Right renal pelvis (tissue), 4 donors: ENCODE results near the gene POC1A. TPM values are rescaled to one million over a fixed set of nuclear protein-coding genes. Genes with fewer than 3 reads are reported as not detected.

ENCODE experiments used
- DNase-seq, 4 donors: peaks; one replicate each; pipeline ENCODE4 v3.0.0-alpha.2; 2013; ENCODE audit warnings: low read depth in 4 of 4, low spot score in 3 of 4, missing footprints in 1 of 4
- polyA plus RNA-seq, 4 donors: library from polyadenylated mRNA; unstranded; fragments of 120-200 nt; gene quantifications; one replicate each; pipeline ENCODE4 v1.2.1, GENCODE V29; 2013; ENCODE audit not compliant: insufficient read length in 4 of 4

Gene POC1A
- 1 to 10 TPM; 7.1 to 8.6 (median 7.9) TPM for polyA plus RNA-seq

DNA sequence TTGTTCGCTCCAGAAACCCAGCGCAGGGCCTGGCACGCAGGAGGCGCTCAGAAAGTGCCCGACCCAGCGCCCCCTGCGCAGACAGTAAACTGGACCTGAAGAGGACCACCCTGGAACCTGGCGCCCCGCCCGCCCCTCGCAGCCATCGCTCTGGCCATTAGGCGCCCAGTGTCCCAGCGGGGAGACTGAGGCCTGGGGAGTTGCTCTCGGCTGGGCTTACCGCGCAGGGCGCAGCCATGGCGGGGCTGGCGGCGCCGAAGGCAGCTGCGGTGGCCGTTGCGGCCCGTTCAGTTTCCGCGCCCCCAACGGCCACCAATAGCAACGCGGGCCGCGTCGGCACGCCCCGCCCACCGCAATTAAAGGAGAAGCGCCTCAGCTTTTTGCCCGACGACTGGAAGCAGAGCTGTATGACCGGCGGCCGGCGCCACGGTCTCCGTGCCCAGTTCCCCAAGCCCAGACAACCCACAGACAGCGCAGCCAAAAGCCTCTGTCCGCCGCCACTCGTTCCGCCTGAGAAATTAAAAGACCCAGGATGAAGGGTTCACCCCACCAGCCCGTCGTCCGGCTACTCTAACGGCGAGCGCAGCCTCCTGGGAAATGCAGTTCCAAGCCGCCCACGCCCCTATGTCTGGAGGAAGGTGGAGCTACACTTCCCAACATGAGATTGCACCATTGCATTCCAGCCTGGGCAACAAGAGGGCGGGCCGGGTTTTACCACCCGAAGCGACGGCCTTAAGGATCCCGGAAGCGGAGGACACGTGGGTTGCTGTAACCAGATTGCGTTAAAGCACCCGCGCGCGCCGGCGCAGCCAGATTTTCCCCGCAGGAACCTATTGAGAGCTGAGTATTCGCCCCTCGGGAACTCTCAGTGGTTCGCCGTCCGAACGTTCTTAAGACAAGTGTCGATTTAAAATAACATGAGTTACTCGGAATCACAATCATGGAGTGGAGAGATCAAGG lies at the start of gene POC1A:
TSS of gene POC1A (minus strand) at position 289 of the 960 bp plus-strand sequence. CDS start at position 238, 51 bp downstream.
- DNase-seq: peak; percentile 83 to 90 (median 86)

DNA sequence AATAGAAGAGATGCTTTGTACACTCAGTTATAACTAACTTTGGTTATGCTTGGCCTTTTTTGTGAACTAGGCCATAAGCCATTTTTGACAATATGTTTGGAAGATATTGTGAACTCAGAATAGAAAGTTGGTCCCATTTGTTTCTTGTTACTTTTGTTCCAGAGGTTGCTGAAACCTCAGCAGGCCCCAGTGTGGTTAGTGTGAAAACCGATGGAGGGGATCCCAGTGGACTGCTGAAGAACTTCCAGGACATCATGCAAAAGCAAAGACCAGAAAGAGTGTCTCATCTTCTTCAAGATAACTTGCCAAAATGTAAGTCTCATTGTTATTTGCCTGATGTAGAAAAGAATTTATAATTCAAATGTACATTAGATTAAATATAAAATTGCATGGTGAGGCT lies 49.5 kb upstream of the POC1A start:
- no peak for DNase-seq

DNA sequence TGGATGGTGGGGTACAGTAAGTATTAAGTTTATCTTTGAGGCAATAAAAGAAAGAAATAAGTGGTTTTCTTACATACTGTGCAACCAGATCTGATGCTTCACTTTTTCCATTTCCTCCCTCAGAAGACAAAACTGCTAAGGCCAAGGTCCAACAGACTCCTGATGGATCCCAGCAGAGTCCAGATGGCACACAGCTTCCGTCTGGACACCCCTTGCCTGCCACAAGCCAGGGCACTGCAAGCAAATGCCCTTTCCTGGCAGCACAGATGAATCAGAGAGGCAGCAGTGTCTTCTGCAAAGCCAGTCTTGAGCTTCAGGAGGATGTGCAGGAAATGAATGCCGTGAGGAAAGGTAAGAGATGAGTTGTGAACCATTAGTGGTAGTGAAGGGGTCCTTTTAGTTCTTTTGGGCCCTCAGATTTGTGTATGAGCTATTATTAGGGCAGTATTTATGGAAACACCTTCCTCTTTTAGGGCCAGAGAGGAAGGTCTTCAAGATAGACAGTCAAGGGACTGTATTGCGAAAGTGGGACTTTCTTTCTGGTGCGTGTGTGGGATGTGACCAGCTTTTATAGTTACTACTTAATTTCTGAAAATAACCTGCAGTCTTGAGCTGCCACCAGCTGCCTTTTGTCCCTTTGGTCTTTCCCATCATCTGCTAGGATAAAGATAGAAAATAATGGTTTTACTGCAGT lies 48.3 kb upstream of the POC1A start:
- DNase-seq: no peak

DNA sequence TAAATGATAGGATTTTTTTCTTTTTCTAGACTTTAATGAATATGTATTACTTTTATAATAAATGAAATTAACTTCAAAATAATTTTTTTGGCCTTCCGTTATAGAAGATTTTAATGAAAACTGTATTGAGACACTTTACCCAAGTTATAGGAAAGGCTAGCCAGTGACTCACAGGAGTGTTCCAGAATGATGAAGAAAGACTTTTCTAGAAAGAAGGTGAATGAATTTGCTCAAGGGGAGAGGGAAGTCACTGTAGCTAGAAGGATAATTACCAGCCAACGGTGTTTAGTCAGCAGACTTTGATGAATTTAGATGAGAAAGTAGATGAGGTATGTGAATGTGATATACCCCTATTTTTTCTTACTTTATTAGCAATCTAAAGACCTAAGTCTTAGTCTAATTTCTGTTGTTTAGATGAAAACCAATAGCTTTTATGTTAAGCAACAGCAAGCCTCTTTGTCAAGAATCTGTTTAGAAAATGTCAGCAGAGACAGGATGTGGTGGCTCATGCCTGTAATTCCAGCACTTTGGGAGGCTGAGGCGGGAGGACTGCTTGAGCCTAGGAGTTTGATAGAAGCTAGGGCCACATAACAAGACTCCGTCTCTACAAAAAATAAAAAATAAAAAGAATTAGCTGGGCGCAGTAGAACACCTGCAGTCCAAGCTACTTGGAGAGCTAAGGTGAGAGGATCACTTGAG lies 46.9 kb upstream of the POC1A start:
- no peak for DNase-seq

DNA sequence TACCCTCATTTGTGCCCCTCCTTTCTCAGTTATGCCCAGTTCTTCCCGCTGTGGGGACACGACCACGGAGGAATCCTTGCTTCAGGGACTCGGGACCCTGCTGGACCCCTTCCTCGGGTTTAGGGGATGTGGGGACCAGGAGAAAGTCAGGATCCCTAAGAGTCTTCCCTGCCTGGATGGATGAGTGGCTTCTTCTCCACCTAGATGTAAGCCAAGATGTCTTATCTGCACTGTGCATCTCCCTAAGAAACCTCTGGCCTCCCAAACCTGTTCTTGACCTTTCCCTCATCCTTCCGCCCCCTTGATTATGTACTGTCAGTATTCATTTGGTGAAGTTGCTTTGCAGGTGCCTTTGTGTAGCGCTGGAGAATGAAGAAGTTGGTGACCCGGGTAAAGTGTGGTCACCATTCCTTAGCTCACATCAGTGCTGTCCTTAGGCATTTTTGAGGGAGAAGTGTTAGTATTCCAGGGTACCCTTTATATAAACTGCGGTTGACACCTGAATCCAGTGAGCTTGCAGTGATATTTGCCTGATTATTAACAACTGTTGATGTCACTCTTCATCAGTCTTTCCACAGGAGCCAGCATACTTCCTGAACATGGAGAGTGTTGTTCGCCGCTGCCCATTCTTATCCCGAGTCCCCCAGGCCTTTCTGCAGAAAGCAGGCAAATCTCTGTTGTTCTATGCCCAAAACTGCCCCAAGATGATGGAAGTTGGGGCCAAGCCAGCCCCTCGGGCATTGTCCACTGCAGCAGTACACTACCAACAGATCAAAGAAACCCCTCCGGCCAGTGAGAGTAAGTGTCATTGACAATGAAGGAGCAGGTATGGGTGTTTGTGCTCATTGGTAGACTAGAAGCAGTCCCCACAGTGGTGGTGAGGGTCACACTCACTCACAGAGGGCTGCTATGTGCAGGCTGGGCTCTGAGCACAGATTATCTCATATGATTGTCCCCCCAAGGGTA lies 44.7 kb upstream of the POC1A start:
- no peak for DNase-seq

DNA sequence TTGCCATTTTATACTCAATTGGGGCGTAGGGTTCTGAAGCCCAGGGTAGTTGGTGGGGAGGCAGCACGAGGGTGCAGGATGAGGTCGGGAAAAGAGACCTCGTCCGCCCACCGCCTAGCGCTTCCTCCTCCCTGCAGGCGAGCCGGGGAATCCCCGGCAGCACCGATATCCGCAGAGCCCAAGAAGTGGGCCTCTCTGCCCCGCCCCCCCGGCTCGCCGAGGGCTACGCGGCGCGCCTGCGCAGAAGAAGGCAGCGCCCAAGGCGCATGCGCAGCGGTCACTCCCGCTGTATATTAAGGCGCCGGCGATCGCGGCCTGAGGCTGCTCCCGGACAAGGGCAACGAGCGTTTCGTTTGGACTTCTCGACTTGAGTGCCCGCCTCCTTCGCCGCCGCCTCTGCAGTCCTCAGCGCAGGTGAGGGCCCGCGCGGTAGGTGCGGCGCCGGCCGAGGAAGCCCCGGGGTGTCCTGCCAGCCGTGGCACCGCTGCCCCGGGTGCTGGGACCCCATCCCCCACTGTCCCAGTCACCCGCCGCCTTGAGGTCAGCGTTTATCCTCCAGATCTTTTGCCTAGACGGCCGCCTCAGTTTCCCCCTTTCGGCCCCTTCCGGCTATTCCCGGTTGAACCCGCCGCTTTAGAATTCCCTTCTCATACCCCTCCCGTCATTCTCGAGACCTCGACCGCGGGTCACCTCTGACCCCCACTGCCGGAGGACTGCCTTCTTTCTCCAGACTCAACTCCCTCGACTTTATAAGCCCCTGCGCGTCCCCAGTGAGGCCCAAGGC lies 43.8 kb upstream of the POC1A start, which contains the start of gene ALAS1:
TSS of gene ALAS1 (plus strand) at position 319 of the 784 bp plus-strand sequence. CDS start 1,082 bp downstream, outside the sequence.
- DNase-seq: peak; percentile 85 to 95 (median 88)

DNA sequence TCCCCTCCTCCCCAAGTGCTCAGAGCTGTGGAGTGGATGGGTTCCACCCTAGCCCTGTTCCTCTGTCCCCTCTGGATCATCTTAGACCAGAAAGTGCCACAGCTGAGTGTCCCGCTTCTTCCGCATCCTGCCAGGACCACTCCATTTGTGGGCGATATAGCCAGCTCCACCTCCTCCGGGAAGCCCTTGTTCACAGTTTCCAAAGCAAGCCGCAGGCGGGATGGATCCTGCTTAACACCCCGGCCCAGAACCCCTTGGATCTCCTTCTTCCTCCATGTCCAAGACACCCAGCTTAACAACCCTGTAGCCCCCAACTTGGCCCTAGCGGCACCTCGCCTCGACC lies 43.2 kb upstream of the POC1A start:
- DNase-seq: no peak

DNA sequence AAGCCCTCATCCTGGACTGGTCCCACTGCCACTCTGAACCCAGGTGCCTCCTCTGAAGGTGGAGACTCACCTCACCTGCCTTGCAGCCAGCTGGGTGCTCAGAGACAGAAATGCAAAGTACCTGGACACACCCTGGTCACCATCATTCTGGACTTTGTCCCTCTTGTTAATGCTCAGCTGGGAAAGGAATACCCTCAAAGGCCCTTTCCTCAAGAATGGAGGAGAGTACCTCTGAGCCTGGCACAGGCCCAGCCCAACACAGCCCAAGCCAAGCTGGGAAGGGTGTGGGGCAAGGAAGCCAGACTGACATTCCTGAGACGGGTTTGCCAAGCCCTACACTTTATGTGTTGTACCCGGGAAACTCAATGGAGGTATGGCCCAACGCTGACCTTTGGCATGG lies 42.8 kb upstream of the POC1A start:
- no peak for DNase-seq

DNA sequence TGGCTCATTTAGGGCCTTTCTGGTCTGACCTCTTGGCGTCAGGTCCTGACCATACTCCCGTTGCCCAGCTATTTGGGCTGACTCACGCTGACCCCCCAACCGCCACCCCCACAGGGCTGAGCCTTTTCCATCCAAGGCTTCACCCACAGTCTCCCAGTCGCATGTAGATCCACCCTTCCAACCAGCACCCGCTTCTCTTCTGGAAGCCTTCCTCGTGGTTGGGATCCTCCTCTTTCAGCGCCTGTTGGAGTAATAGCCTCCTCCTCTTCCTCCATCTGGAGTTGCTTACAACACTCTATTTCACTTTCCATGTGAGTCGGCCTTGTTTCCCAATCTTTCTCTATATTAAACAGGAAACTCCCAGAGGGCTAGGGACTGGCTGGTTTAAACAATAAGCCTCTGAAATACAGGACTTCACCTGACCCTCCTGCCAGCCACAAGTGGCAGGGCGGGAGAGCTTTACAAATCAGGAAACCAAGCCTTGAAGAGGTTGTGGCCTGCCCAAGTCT lies 41.7 kb upstream of the POC1A start:
- no peak for DNase-seq

DNA sequence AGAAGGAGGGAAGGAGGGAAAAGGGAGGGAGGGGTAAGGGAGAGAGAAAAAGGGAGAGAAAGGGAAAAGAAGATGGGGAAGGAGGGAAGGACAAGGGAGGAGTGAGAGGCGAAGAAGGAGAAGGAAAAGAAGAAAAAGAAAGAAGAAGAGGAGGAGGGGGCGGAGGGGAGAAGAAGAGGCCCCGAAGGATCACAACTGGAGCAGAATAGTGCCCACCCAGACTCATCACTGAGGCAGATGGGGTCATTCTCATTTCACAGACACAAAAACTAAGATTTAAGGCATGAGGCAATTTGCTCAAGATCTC lies 41.0 kb upstream of the POC1A start:
- no peak for DNase-seq

DNA sequence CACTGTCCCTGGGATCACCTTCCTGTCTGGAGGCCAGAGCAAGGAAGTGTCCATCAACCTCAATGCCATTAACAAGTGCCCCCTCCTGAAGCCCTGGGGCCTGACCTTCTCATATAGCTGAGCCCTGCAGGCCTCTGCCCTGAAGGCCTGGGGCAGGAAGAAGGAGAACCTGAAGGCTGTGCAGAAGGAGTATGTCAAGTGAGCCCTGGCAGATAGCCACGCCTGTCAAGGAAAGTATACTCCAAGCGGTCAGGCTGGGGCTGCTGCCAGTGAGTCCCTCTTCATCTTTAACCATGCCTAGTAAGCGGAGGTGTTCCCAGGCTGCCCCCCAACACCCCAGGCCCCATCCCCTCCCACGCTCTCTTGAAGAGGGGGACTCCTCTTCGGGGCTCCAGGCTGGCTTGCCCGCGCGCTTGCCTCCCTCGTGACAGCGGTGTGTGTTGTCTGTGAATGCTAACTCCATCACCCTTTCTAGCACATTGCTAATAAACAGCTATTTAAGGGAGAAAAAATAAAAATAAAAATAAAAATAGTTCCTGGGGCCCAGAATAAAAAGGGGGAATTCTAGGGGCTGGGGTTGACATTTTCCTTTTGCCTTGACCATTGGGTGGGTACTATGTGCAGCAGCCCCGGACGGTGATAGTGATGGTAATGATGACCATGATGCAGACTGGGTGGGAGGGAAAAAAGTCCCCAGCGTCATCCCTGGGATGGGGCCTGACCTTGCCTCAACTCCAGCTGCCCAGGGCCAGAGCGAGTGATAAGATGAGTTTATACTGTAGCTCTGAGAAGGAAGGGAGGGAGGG lies 40.5 kb upstream of the POC1A start:
- peak in 2 of 4 donors; percentile 43 to 65 for DNase-seq

DNA sequence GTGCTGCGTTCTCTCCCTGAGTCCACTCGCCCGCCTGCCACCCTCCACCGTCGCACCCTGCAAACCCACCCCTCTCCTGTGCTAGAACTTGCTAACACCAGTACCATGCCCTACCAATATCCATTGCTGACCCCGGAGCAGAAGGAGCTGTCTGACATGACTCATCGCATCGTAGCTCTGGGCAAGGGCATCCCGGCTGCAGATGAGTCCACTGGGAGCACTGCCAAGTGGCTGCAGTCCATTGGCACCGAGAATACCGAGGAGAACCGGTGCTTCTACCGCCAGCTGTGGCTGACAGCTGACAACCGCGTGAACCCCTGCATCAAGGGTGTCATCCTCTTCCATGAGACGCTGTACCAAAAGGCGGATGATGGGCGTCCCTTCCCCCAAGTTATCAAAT lies 38.8 kb upstream of the POC1A start:
- DNase-seq: no peak

DNA sequence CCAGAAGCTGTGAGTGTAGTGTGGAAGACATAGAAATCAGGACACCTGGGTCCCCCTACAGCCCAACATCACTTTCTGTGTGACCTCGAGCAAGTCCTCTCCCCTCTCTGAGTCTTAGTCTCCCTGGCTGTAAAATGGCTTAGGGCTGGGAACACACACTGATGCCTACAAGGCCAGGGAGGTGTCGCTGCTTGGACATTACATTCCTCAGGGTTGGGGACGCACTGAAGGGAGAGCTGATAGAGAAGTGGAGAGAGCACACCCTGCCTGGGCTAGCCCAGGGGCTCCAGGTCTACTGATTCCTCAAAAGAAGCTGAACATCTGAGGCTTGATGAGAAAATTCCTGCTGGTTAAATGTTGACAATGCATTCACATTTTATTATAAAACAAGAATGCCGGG lies 37.4 kb upstream of the POC1A start:
- DNase-seq: no peak

DNA sequence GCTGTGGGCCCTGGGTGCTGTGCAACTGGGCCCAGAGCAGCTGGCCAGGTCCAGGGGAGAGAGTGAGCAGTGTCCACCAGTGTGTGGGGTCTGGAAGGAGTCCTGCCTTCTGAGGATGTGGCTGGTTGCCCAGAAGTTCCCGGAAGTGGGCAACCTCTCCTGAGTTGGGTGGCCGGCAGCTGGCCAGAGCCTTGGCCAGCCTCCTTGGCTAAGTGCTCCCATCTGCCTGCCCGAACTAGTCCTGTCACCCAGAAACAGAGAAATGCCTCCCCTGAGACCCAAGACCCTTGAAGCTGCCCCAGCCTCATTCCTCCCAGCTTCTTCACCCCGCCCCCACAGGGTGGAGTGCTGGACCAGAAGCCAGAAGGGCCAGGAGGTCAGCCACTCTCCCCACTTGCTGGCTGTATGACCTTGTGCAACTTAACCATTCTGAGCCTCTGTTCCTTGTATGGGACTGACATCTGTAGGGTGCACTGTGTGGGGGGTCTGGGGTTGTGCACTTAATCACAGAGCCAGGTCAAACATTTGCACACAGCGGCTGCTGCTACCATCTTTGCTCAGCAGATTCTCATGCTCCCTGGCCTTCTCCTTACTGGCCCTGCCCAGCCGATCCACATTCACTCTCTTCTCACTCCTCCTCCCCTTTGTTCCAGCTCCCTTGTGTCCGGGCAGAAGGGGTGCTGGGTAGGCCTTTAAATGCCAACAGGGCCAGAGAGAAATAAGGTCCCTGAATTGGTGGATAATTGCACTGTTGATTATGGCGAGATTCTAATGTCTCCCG lies 36.3 kb upstream of the POC1A start:
- no peak for DNase-seq

DNA sequence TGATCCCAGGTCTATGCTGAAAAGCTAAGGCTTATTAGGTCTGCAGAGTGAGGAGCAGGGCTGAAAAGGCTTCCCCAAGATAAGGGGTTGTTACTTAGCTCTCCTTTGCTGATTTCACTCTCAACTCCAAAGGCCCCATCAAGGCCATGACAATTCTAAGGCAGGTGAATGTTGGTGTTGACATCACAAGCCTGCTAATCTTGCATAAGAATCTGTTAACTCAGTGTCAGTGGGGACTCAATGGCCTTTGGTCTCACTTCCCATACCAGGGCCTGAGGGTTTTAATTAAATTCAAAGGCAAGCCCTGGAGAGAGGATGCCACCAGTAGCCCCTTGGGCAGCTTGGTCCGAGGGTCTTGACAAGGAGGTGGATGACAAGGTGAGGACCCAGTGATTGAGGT lies 34.3 kb upstream of the POC1A start:
- no peak for DNase-seq

DNA sequence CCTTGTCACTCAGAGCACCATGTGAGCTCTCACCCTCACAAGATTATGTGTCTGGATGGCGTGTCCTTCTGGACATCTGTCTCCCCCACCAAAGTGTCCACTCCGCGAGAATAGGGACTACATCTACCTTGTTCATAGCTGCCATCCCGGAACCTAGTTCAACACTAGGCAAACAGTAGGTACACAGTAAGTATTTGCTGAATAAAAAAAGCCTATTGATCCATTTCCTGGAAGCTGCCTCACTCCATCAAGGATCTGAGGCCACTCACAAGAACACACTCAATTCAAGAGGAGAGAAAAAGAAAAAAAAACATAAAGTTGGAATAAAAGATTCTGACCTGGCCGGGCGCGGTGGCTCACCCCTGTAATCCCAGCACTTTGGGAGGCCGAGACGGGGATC lies 32.5 kb upstream of the POC1A start:
- DNase-seq: no peak

DNA sequence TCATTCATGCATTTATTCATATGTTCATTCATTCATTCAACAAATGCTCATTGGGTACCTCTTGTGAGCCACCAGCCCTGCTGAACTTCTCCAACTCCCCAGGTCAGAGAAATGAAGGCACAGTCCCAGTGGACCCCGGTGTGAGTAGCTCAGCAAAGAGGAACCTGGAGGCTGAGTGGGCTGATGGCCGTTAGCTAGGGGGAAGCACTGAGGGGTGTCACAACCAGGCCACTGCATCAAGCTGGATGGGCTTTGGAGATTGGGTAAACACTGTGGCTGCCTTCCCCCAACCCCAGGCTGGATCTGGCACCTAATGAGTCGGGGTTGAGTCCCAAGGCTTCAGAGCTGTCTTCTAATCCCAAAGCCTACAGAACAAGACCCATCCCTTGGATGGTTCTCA lies 31.6 kb upstream of the POC1A start:
- no peak for DNase-seq

DNA sequence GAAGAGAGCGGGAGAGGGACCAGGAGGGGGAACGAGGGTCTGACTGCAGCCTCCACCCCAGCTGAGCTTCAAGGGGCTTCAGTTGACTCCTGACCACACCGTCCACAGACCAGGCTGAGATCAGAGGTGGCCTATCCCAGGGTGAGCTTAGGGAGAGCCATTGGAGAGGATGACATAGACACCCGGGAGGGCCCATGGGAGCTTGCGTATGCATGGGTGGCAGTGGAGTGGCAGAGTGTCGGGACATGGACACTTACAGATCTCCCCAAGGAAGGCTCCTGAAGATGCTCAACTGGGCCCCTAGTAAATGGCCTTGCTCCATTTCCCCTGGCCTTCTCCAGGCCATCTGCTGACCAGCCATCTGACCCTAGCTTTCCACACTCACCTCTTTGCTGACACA lies 31.1 kb upstream of the POC1A start:
- DNase-seq: no peak
